NCI-H748 treated with DMSO at 0.1 percent for 48 hours (cell line): ENCODE measurements around the gene GALC.

Experiments used
- DNase-seq: peaks from one replicate; lab custom pipeline; 2025; lab: John Stamatoyannopoulos, UW

The GALC gene

GRCh38 chr14:88005978-88006851 lies 13.2 kb upstream of the GALC start:
- DNase-seq: no peak

GRCh38 chr14:88005050-88005481 lies 12.1 kb upstream of the GALC start, which contains the start of gene GPR65:
GPR65 (plus strand) TSS chr14:88005135; CDS start chr14:88010848, 5,713 bp downstream.
- DNase-seq: no peak

- no peak for DNase-seq
These were observed 11.6 kb upstream of the GALC start for GRCh38 chr14:88004506-88005036.

- DNase-seq: no peak
These were observed 10.4 kb upstream of the GALC start for GRCh38 chr14:88003425-88003824.

- no peak for DNase-seq
These were observed 9.6 kb upstream of the GALC start for GRCh38 chr14:88002421-88003075.

GRCh38 chr14:87999277-87999676 lies 6.3 kb upstream of the GALC start:
- no peak for DNase-seq

- no peak for DNase-seq
These were observed 5.5 kb upstream of the GALC start for GRCh38 chr14:87998482-87998881.

GRCh38 chr14:87996291-87996592 lies 3.3 kb upstream of the GALC start:
- no peak for DNase-seq

GRCh38 chr14:87995500-87996290 lies 2.7 kb upstream of the GALC start:
- no peak for DNase-seq

GRCh38 chr14:87994974-87995373 lies 2.0 kb upstream of the GALC start:
- DNase-seq: no peak

GRCh38 chr14:87992346-87992717 lies 650 bp downstream of the GALC start:
- DNase-seq: no peak

GRCh38 chr14:87990682-87991081 lies 2.3 kb downstream of the GALC start:
- no peak for DNase-seq

- DNase-seq: no peak
These were observed 3.1 kb downstream of the GALC start for GRCh38 chr14:87989956-87990299.

- DNase-seq: no peak
These were observed 3.6 kb downstream of the GALC start for GRCh38 chr14:87989221-87989955.

GRCh38 chr14:87979689-87980088 lies 13.3 kb downstream of the GALC start:
- no peak for DNase-seq

GRCh38 chr14:87975636-87976035 lies 17.3 kb downstream of the GALC start:
- DNase-seq: no peak

- no peak for DNase-seq
These were observed 22.0 kb downstream of the GALC start for GRCh38 chr14:87971010-87971409.

GRCh38 chr14:87967496-87967895 lies 25.5 kb downstream of the GALC start:
- DNase-seq: no peak

GRCh38 chr14:87966816-87967215 lies 26.2 kb downstream of the GALC start:
- no peak for DNase-seq

GRCh38 chr14:87961246-87961645 lies 31.7 kb downstream of the GALC start:
- DNase-seq: no peak

GRCh38 chr14:87960013-87960787 lies 32.8 kb downstream of the GALC start:
- no peak for DNase-seq
